ENCODE data around the gene BICDL1. TPM values are rescaled to one million over a fixed set of nuclear protein-coding genes. Genes with fewer than 3 reads are reported as not detected.

The BICDL1 gene
- total and polyA plus RNA-seq, 10 donors = 4.5 to 16.0 (median 8.7) TPM

GRCh38 chr12:120142231-120142877 is 153.3 kb downstream of the BICDL1 start:
- no peak for DNase-seq
- no peak overlapping the region for H3K4me3 ChIP-seq
- peaks cover 12 to 100% (median 100%) of the 10 kb centered on the region in 6 donors for H3K36me3 ChIP-seq
- TF ChIP-seq POLR2A (IDR thresholded peaks at IDR 0.05) (no peak), POLR2AphosphoS5 (IDR thresholded peaks at IDR 0.05) (peak in 1 of 3 donors; percentile 24)
- H3K27ac ChIP-seq = no peak overlapping the region
- no peaks in the 10 kb centered on the region for H3K9me3 ChIP-seq
- H3K4me1 ChIP-seq = no peaks in the 10 kb centered on the region
- intact Hi-C loops (cut with DNase I; ENCODE audit: low total_unique reads) = no loop called here
- no peaks in the 10 kb centered on the region for H3K27me3 ChIP-seq (replicated peaks in 1 of 7)
- WGBS, 5 donors = 91 to 97% (median 95%) methylated on average over 8 to 14 of the region's 14 CpGs

Small RNA genes within 50 kb of the gene (small RNA-seq; reads per million reads assigned to genes)
- gene AC004812.1 = 0 reads per million in 4 donors

Other genes starting within 250 kb of the BICDL1 start
- 10 to 100 TPM; 12.9 to 54.3 (median 30.2) TPM for gene CIT, start 111.9 kb upstream of the BICDL1 start, total RNA-seq
- 1 to 10 TPM; 1.9 to 3.7 (median 2.0) TPM for gene CIT, start 111.9 kb upstream of the BICDL1 start, polyA plus RNA-seq
- gene RAB35, start 127.5 kb downstream of the BICDL1 start, total RNA-seq = 10 to 100 TPM; 25.7 to 69.8 (median 58.4) TPM
- 10 to 100 TPM; 14.8 to 40.1 (median 16.9) TPM for gene RAB35, start 127.5 kb downstream of the BICDL1 start, polyA plus RNA-seq
- gene GCN1, start 205.5 kb downstream of the BICDL1 start, total RNA-seq = 100 to 1,000 TPM in 4 of 7 donors, 10 to 100 TPM in 3; 91.6 to 131 (median 106) TPM
- 10 to 100 TPM; 10.4 to 22.1 (median 14.5) TPM for gene GCN1, start 205.5 kb downstream of the BICDL1 start, polyA plus RNA-seq
- gene RPLP0, start 211.9 kb downstream of the BICDL1 start, total RNA-seq = 1,000 to 10,000 TPM; 1,023 to 1,741 (median 1,286) TPM
- gene RPLP0, start 211.9 kb downstream of the BICDL1 start, polyA plus RNA-seq = 1,000 to 10,000 TPM; 3,423 to 5,071 (median 3,908) TPM